A549 (cell line): Measurements from ENCODE around the gene ZNF423. TPM values are rescaled to one million over a fixed set of nuclear protein-coding genes. Genes with fewer than 3 reads are reported as not detected.

Experiments used
- ATAC-seq, 2 experiments: fragments of 200-7000 bp in 1 of 2; fragments of >200 bp in 1 of 2; cut with Nextera tagmentation in 1 of 2; cut with Tn5 transposase in 1 of 2; 3 replicates each; pipeline versions ENCODE4 v1.8.0 to v1.9.1; 2018 to 2020; ENCODE audit warnings: mild to moderate bottlenecking in 1 of 2, moderate library complexity in 1 of 2
- CTCF ChIA-PET: fragments of 300-600 bp; sonication (Branson Sonifier 250); formaldehyde crosslinking; extraction: SDS; loops from one replicate; lab custom pipeline; 2021; ENCODE audit warnings: antibody characterized with exemption, inconsistent platforms; lab: Yijun Ruan, JAX
- POLR2A ChIA-PET: fragments of 350-600 bp; formaldehyde crosslinking; extraction: SDS; loops from one replicate; lab custom pipeline; 2021; ENCODE audit warnings: antibody characterized with exemption, inconsistent platforms; lab: Yijun Ruan, JAX
- DNase-seq, 2 experiments: peaks; one replicate each; pipeline versions ENCODE4 v3.0.0 to v3.0.0-alpha.2; 2011 to 2016; ENCODE audit warnings: low read depth in 1 of 2, low spot score in 1 of 2
- FAIRE-seq: peaks from 2 replicates; lab custom pipeline; 2011; peaks lifted over from hg19 to GRCh38; lab: Jason Lieb, UNC
- H3K27ac ChIP-seq, 2 experiments: fragments of >200 bp; sonication (Bioruptor Twin); formaldehyde crosslinking; 3 replicates each; pipeline ENCODE4 v1.5.1; 2016 to 2017
- H3K4me1 ChIP-seq: fragments of >200 bp; sonication (Bioruptor Twin); formaldehyde crosslinking; 3 replicates; pipeline ENCODE4 v1.6.1; 2016
- H3K4me2 ChIP-seq: fragments of >200 bp; sonication (Bioruptor Twin); formaldehyde crosslinking; 3 replicates; pipeline ENCODE4 v1.6.1; 2016
- H3K4me3 ChIP-seq: fragments of >200 bp; sonication (Bioruptor Twin); formaldehyde crosslinking; 3 replicates; pipeline ENCODE4 v1.5.1; 2016
- H3K9me3 ChIP-seq: fragments of >200 bp; sonication (Bioruptor Twin); formaldehyde crosslinking; 3 replicates; pipeline ENCODE4 v1.6.1; 2016
- CEBPB ChIP-seq, 2 experiments: fragments of >200 bp in 1 of 2; sonication (Bioruptor Twin) in 1 of 2; formaldehyde crosslinking in 1 of 2; IDR thresholded peaks; 2 replicates each; pipeline ENCODE4 v1.6.1; 2012 to 2016
- EHF ChIP-seq: fragments of 250-450 bp; sonication (Bioruptor Pico); IDR thresholded peaks from 2 replicates; pipeline ENCODE4 v1.5.0; 2020; ENCODE audit warnings: mild to moderate bottlenecking
- ESRRA ChIP-seq: fragments of 150-350 bp; IDR thresholded peaks from 2 replicates; pipeline ENCODE4 v1.6.1; 2014; ENCODE audit warnings: mild to moderate bottlenecking, low read length, borderline replicate concordance
- FOSB ChIP-seq: fragments of 250-450 bp; sonication (Bioruptor Pico); IDR thresholded peaks from 2 replicates; pipeline ENCODE4 v1.5.0; 2020; ENCODE audit warnings: mild to moderate bottlenecking, moderate library complexity
- HDAC2 ChIP-seq: fragments of 200-600 bp; sonication (generic); IDR thresholded peaks from 2 replicates; pipeline ENCODE4 v1.6.1; 2016
- JUN ChIP-seq, 2 experiments: fragments of >200 bp; sonication (Bioruptor Twin); formaldehyde crosslinking; IDR thresholded peaks; 2 replicates in 1 of 2; 3 replicates in 1 of 2; pipeline ENCODE4 v1.6.1; 2016 to 2017
- MAZ ChIP-seq: fragments of 150-350 bp; IDR thresholded peaks from 2 replicates; pipeline ENCODE4 v1.6.1; 2014; ENCODE audit warnings: antibody characterized with exemption, low read depth, low read length, borderline replicate concordance
- MYC ChIP-seq: IDR thresholded peaks from 2 replicates; pipeline ENCODE4 v1.6.1; 2012; ENCODE audit warnings: mild to moderate bottlenecking, inconsistent platforms, low read length, improper control_type of control experiment, borderline replicate concordance
- POLR2AphosphoS2 ChIP-seq: conservative IDR thresholded peaks from 2 replicates; pipeline ENCODE4 v1.6.1; 2012; ENCODE audit warnings: low read length, improper control_type of control experiment, inconsistent platforms
- RCOR1 ChIP-seq: fragments of 150-350 bp; IDR thresholded peaks from 2 replicates; pipeline ENCODE4 v1.6.1; 2014; ENCODE audit warnings: antibody characterized with exemption, low read length, low read depth
- TFCP2L1 ChIP-seq: fragments of 250-450 bp; sonication (Bioruptor Pico); IDR thresholded peaks from 2 replicates; pipeline ENCODE4 v1.5.0; 2021; ENCODE audit warnings: mild to moderate bottlenecking
- TP53 ChIP-seq: fragments of 250-450 bp; sonication (Bioruptor Pico); IDR thresholded peaks from 2 replicates; pipeline ENCODE4 v1.5.0; 2021; ENCODE audit warnings: mild to moderate bottlenecking, moderate library complexity
- USF2 ChIP-seq: fragments of 450-650 bp; IDR thresholded peaks from 2 replicates; pipeline ENCODE4 v1.6.1; 2014; ENCODE audit warnings: antibody characterized with exemption
- ZNF302 ChIP-seq: fragments of 250-450 bp; sonication (Bioruptor Pico); IDR thresholded peaks from 2 replicates; pipeline ENCODE4 v1.9.0; 2021; ENCODE audit warnings: inconsistent platforms, mild to moderate bottlenecking, moderate library complexity
- ZSCAN20 ChIP-seq: fragments of 250-450 bp; sonication (Bioruptor Pico); IDR thresholded peaks from 2 replicates; pipeline ENCODE4 v1.8.0; 2022; ENCODE audit warnings: mild to moderate bottlenecking, moderate library complexity
- WGBS: methylation state at CpG from one replicate; pipeline ENCODE4 v1.1.6; 2017; ENCODE audit errors: missing lambda C conversion rate; 5-methylcytosine and 5-hydroxymethylcytosine counted together
- polyA plus RNA-seq, 4 experiments: library from polyadenylated mRNA; depleted of rRNA in 3 of 4; stranded (reverse); fragments of >200 nt; fragmentation: RNase III in 1 of 4; extraction: RNeasy Plus Mini Kit Qiagen cat#74134 plus additional on column Dnase treatment in 1 of 4; gene quantifications; 2 replicates in 3 of 4; 3 replicates in 1 of 4; pipeline ENCODE4 v1.2.3, GENCODE V29; 2011 to 2017
- TF ChIP-seq, protein P1 (sequence below): fragments of 250-450 bp; sonication (Bioruptor Pico); IDR thresholded peaks from 2 replicates; pipeline ENCODE4 v1.5.0; 2021; ENCODE audit warnings: mild to moderate bottlenecking, moderate library complexity, borderline replicate concordance
- TF ChIP-seq, protein P2 (sequence below): fragments of >200 bp; sonication (Bioruptor Twin); formaldehyde crosslinking; IDR thresholded peaks from 3 replicates; pipeline ENCODE4 v1.5.1; 2016

The ZNF423 gene
- polyA plus RNA-seq, 2 of the 4 experiments (the other 2 are of a cell fraction), result 0.04 to 0.10 TPM

DNA sequence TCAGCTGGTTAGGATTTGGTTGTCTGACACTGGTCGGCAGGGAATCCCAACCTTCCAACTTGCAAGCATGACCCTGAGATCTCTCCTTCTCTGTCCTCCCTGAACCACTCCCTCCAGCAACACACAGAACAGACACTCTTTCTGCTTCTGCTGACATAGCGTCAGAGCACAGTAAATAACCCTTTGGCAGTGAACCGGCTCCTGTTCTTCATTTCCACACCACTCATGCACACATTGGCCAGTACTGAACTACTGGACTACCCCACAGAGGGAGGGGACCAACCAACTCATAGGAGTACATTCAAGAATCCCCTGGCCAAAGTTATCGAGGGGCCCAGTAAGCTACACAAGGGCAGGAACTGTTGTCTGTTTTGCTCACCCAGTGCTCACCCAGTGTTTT, 138.2 kb downstream of the ZNF423 start:
- Histone ChIP-seq H3K4me1 (no peaks in the 10 kb centered on the region), H3K4me3 (no peak overlapping the region), H3K4me2 (no peak overlapping the region), H3K9me3 (no peaks in the 10 kb centered on the region), H3K27ac (no peak overlapping the region)
- WGBS, result 27% methylated on average over 4 of the region's 4 CpGs
- ATAC-seq (no peak), FAIRE-seq (no peak), DNase-seq (no peak)
- TF ChIP-seq RCOR1, result no peak
- TF ChIP-seq CEBPB (IDR thresholded peaks at IDR 0.05), result no peak
- TF ChIP-seq HDAC2, result no peak
- no peak for TF ChIP-seq TP53
- TF ChIP-seq ZSCAN20, result no peak
- TF ChIP-seq EHF (CRISPR knock-in tag), result no peak
- POLR2A ChIA-PET, result no interaction called here
- CTCF ChIA-PET, result no interaction called here

DNA sequence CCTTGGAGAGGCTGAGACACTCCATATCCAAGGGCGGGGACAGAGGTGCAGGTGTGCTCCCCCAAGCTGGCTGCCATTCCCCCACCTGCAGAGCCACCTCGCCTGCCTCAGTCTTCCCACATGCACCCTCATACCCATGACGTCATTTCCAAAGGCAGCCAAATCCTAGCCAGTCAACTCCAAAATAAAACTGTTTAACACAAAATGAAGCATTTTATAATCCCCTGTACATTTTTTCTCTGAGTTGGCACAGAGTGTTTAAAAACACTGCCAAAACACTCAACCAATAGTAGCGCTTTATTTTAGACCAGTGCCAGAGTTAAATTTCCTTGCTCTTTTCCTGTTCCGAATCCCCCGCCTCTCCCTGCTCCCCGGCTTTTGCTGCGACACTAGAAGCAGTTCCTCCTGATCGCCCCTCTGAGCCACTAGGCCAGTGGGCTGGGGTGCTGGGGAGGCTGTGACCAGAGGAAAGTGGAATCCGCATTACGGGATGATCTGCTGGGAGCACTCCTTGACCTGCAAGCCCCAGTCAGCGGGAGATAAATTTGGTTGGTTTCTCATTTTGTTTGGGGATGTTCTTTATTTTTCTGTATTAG, 139.5 kb downstream of the ZNF423 start:
- H3K4me2 ChIP-seq, result no peak overlapping the region
- no peak overlapping the region for H3K4me3 ChIP-seq
- DNase-seq, result no peak
- WGBS, result 53% methylated on average over 12 of the region's 12 CpGs
- CTCF ChIA-PET, result no interaction called here
- H3K27ac ChIP-seq, result no peak overlapping the region
- TF ChIP-seq POLR2AphosphoS2 (no peak), FOSB (CRISPR knock-in tag) (no peak), JUN (IDR thresholded peaks at IDR 0.05) (no peak), MAZ (no peak), USF2 (no peak), ZNF302 (CRISPR knock-in tag) (no peak)
- TF ChIP-seq, protein P1, sequence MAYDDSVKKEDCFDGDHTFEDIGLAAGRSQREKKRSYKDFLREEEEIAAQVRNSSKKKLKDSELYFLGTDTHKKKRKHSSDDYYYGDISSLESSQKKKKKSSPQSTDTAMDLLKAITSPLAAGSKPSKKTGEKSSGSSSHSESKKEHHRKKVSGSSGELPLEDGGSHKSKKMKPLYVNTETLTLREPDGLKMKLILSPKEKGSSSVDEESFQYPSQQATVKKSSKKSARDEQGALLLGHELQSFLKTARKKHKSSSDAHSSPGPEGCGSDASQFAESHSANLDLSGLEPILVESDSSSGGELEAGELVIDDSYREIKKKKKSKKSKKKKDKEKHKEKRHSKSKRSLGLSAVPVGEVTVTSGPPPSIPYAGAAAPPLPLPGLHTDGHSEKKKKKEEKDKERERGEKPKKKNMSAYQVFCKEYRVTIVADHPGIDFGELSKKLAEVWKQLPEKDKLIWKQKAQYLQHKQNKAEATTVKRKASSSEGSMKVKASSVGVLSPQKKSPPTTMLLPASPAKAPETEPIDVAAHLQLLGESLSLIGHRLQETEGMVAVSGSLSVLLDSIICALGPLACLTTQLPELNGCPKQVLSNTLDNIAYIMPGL (CRISPR knock-in tag), result no peak
- TF ChIP-seq, protein P2, sequence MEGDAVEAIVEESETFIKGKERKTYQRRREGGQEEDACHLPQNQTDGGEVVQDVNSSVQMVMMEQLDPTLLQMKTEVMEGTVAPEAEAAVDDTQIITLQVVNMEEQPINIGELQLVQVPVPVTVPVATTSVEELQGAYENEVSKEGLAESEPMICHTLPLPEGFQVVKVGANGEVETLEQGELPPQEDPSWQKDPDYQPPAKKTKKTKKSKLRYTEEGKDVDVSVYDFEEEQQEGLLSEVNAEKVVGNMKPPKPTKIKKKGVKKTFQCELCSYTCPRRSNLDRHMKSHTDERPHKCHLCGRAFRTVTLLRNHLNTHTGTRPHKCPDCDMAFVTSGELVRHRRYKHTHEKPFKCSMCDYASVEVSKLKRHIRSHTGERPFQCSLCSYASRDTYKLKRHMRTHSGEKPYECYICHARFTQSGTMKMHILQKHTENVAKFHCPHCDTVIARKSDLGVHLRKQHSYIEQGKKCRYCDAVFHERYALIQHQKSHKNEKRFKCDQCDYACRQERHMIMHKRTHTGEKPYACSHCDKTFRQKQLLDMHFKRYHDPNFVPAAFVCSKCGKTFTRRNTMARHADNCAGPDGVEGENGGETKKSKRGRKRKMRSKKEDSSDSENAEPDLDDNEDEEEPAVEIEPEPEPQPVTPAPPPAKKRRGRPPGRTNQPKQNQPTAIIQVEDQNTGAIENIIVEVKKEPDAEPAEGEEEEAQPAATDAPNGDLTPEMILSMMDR, result no peak
- no peak for ATAC-seq
- no peaks in the 10 kb centered on the region for H3K9me3 ChIP-seq
- FAIRE-seq, result no peak
- H3K4me1 ChIP-seq, result no peaks in the 10 kb centered on the region
- POLR2A ChIA-PET, result no interaction called here

DNA sequence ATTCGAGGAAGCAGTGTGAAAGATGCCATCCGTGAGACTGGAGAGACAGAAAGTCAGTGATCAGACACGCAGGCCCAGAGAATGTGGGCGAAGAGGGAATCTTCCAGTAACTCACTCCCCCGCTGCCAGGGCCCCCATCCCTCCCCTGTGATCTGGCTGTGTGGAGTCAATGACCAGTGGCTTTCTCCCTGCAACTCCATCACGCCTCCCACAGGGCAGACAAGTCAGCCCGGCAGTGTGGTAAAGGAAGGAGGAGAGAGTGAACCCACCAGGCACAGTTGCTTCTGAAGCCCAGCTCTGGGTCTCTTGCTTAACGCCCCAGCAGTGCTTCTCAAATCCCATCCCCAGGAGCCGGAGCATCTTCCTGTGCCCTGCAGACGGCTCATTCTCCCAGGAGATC, 142.1 kb downstream of the ZNF423 start:
- H3K9me3 ChIP-seq, result no peaks in the 10 kb centered on the region
- TF ChIP-seq ESRRA, result no peak
- TF ChIP-seq, protein P1 (CRISPR knock-in tag), result no peak
- TF ChIP-seq MYC, result no peak
- no peak for TF ChIP-seq TFCP2L1 (CRISPR knock-in tag)
- WGBS, result 37% methylated on average over 10 of the region's 10 CpGs
- CTCF ChIA-PET, result no interaction called here
- FAIRE-seq, result no peak
- POLR2A ChIA-PET, result no interaction called here
- H3K27ac ChIP-seq, result no peak overlapping the region
- H3K4me3 ChIP-seq, result no peak overlapping the region
- no peak for ATAC-seq
- no peak for DNase-seq
- no peak overlapping the region for H3K4me2 ChIP-seq
- no peaks in the 10 kb centered on the region for H3K4me1 ChIP-seq
